Left renal cortex interstitium (tissue), 4 donors: Measurements from ENCODE around the gene SH2D1A. TPM values are rescaled to one million over a fixed set of nuclear protein-coding genes. Genes with fewer than 3 reads are reported as not detected.
A peak's percentile ranks its signal among the peaks of the same experiment; 100 is the strongest.
"Not testable (repeated sequence)": the region's sequence is repeated elsewhere in the genome, so short reads cannot be mapped to it uniquely, and the experiment has no call there.

Experiments
- DNase-seq, 4 donors: peaks; one replicate each; pipeline ENCODE4 v3.0.0-alpha.2; 2013; ENCODE audit warnings: low read depth in 4 of 4, low spot score in 2 of 4, missing footprints in 1 of 4
- polyA plus RNA-seq, 4 donors: library from polyadenylated mRNA; unstranded; fragments of 120-200 nt; gene quantifications; one replicate each; pipeline ENCODE4 v1.2.1, GENCODE V29; 2013; ENCODE audit not compliant: insufficient read length in 4 of 4

SH2D1A gene
- polyA plus RNA-seq, 4 donors, result 0.17 to 0.34 (median 0.23) TPM

GRCh38 chrX:124348885-124349453, 2.6 kb downstream of the SH2D1A start:
- DNase-seq, result no peak

GRCh38 chrX:124354648-124355047, 8.3 kb downstream of the SH2D1A start:
- DNase-seq, result no peak

GRCh38 chrX:124358800-124359383, 12.5 kb downstream of the SH2D1A start:
- no peak for DNase-seq

- DNase-seq, result no peak
These were observed 15.7 kb downstream of the SH2D1A start for GRCh38 chrX:124362072-124362471.

- DNase-seq, result no peak
These were observed 16.4 kb downstream of the SH2D1A start for GRCh38 chrX:124362761-124363160.

GRCh38 chrX:124369722-124370121, 23.4 kb downstream of the SH2D1A start:
- no peak for DNase-seq

GRCh38 chrX:124373348-124373747, 27.0 kb downstream of the SH2D1A start:
- no peak for DNase-seq

- no peak for DNase-seq
These were observed 32.3 kb downstream of the SH2D1A start for GRCh38 chrX:124378643-124379042.

- no peak for DNase-seq
These were observed 37.0 kb downstream of the SH2D1A start for GRCh38 chrX:124383354-124383753.

GRCh38 chrX:124386401-124386800, 40.0 kb downstream of the SH2D1A start:
- no peak for DNase-seq

GRCh38 chrX:124388562-124388961, 42.2 kb downstream of the SH2D1A start:
- peak in 3 of 4 donors; percentile 10 to 21 (median 11) for DNase-seq

- DNase-seq, result no peak
These were observed 46.4 kb downstream of the SH2D1A start for GRCh38 chrX:124392794-124393193.

GRCh38 chrX:124393238-124393637, 46.9 kb downstream of the SH2D1A start:
- DNase-seq, result no peak

- no peak for DNase-seq
These were observed 47.3 kb downstream of the SH2D1A start for GRCh38 chrX:124393659-124394058.

- no peak for DNase-seq
These were observed 49.0 kb downstream of the SH2D1A start for GRCh38 chrX:124395145-124395880.

GRCh38 chrX:124401696-124402095, 55.3 kb downstream of the SH2D1A start:
- no peak for DNase-seq

- no peak for DNase-seq
These were observed 59.5 kb downstream of the SH2D1A start for GRCh38 chrX:124405868-124406267.

- DNase-seq, result peak in 2 of 4 donors; percentile 32 to 43
These were observed 60.1 kb downstream of the SH2D1A start for GRCh38 chrX:124406294-124407014.

- DNase-seq, result no peak
These were observed 60.9 kb downstream of the SH2D1A start for GRCh38 chrX:124407226-124407625.

- not testable (repeated sequence) for DNase-seq
These were observed 62.0 kb downstream of the SH2D1A start for GRCh38 chrX:124408380-124408779.

GRCh38 chrX:124413244-124413643, 66.9 kb downstream of the SH2D1A start:
- no peak for DNase-seq
